HAP-1 (cell line): Measurements from ENCODE around the gene IRAK1BP1.
"Not testable (repeated sequence)": the region's sequence is repeated elsewhere in the genome, so short reads cannot be mapped to it uniquely, and the experiment has no call there.

Experiments used
- DNase-seq, 2 experiments: peaks; one replicate each; pipeline ENCODE4 v3.0.0-alpha.2; 2016 to 2020; ENCODE audit warnings: low spot score in 2 of 2
- H3K27me3 ChIP-seq: fragments of 250-450 bp; sonication (Bioruptor Pico); 2 replicates; pipeline ENCODE4 v1.5.1; 2020; ENCODE audit warnings: low read depth, mild to moderate bottlenecking, moderate library complexity
- H3K36me3 ChIP-seq: fragments of 250-450 bp; sonication (Bioruptor Pico); replicated peaks from 2 replicates; pipeline ENCODE4 v1.5.1; 2020; ENCODE audit warnings: mild to moderate bottlenecking
- H3K4me1 ChIP-seq: fragments of 250-450 bp; sonication (Bioruptor Pico); 2 replicates; pipeline ENCODE4 v1.5.1; 2020; ENCODE audit warnings: mild to moderate bottlenecking
- H3K4me3 ChIP-seq: fragments of 250-450 bp; sonication (Bioruptor Pico); 2 replicates; pipeline ENCODE4 v1.5.1; 2020; ENCODE audit warnings: mild to moderate bottlenecking, moderate library complexity
- H3K9me3 ChIP-seq: fragments of 250-450 bp; sonication (Bioruptor Pico); 2 replicates; pipeline ENCODE4 v1.5.1; 2020; ENCODE audit warnings: mild to moderate bottlenecking, moderate library complexity
- in situ Hi-C: fragments of 300-500 bp; cut with MboI; formaldehyde crosslinking; loops from 3 replicates; pipeline ENCODE4 v1.14.3; 2020; ENCODE audit warnings: low sequenced_read_pairs, inconsistent platforms, mixed read lengths

IRAK1BP1 gene

DNA sequence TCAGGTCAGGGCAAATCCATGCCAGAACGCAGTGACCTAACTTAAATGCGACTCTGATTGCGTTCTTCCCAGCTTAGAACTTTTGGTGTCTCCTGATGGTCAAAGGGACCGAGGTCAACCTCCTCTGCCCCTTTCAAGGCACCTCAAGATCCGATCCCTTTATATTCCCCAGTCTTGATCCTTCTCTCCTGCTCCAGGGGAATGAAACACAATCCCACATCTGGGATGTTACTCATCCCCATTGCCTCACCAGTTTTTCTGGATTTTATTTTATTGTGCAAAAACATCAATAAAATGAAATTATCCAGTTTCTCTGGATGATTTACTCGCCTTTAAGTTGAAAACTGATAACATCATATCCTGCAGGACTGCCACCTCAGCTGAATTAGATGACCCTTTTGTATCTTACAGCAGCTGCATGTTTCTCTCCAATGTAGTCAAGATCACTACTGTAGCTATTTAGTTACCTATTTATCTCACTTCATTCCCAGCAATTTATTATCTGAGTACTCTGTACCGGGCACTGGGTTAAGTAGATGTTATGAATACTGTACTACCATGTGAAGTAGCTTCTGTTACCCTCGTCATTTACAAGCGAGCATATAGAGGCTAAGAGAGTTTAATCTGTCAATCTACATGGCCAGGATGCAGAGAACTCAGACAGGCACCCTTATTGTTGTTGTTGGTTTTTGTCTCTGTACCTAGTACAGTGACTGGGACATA lies 44.0 kb downstream of the IRAK1BP1 start:
- H3K36me3 ChIP-seq: peaks cover 4% of the 10 kb centered on the region; the same call in 1 of the 2 replicates
- no peaks in the 10 kb centered on the region for H3K4me1 ChIP-seq
- in situ Hi-C loops: no loop called here
- no peak for DNase-seq
- no peaks in the 10 kb centered on the region for H3K9me3 ChIP-seq
- H3K4me3 ChIP-seq: no peak overlapping the region
- no peaks in the 10 kb centered on the region for H3K27me3 ChIP-seq

DNA sequence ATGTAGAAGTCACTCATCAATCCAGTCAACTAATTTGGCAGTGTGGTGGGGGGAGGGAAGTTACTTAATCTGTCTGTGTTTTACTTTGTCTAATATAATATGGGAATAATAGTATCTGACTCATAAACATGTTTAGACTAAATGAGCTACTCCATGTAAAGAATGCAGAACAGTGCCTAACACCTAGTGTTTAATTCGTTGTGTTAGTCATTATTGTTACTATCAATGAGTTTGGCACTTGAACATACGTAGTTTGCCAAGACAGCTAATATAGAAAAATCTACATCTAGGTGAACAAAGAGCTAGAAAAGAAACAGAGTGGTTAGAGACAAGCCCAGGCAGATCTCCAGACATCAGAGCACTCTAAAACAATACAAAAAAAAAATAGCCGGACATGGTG lies 49.1 kb downstream of the IRAK1BP1 start:
- H3K9me3 ChIP-seq: peaks cover 6% of the 10 kb centered on the region; the same call in 1 of the 2 replicates
- H3K4me3 ChIP-seq: no peak overlapping the region
- H3K27me3 ChIP-seq: no peaks in the 10 kb centered on the region
- H3K36me3 ChIP-seq: no peaks in the 10 kb centered on the region
- no peaks in the 10 kb centered on the region for H3K4me1 ChIP-seq
- no peak for DNase-seq
- in situ Hi-C loops: no loop called here

DNA sequence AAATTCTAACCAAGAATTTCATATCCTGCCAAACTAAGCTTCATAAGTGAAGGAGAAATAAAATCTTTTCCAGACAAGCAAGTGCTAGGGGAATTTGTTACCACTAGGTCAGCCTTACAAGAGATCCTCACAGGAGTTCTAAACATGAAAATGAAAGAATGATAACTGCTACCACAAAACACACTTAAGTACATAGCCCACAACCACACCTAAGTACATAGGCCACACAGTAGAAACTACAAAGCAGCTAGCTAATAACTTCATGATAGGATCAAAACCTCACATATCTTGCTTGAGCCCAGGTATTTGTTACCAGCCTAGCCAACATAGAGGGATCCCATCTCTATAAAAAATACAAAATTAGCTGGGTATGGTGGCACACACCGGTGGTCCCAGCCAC lies 50.4 kb downstream of the IRAK1BP1 start:
- H3K36me3 ChIP-seq: no peaks in the 10 kb centered on the region
- no peak for DNase-seq
- H3K9me3 ChIP-seq: peaks cover 6% of the 10 kb centered on the region; the same call in 1 of the 2 replicates
- no peaks in the 10 kb centered on the region for H3K4me1 ChIP-seq
- H3K27me3 ChIP-seq: no peaks in the 10 kb centered on the region
- in situ Hi-C loops: no loop called here
- H3K4me3 ChIP-seq: no peak overlapping the region

DNA sequence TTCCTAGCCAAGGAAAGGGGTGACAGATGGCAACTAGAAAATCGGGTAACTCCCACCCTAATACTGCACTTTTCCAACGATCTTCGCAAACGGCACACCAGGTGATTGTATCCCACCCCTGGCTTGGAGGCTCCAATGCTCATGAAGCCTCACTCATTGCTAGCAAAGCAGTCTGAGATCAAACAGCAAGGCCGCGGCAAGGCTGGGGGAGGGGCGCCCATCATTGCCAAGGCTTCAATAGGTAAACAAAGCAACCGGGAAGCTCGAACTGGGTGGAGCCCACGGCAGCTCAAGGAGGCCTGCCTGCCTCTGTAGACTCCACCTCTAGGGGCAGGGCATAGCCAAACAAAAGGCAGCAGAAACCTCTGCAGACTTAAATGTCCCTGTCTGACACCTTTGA lies 53.8 kb downstream of the IRAK1BP1 start:
- peaks cover 10% of the 10 kb centered on the region for H3K9me3 ChIP-seq
- in situ Hi-C loops, H3K36me3 ChIP-seq, H3K4me1 ChIP-seq, DNase-seq, H3K27me3 ChIP-seq, H3K4me3 ChIP-seq: not testable (repeated sequence)

DNA sequence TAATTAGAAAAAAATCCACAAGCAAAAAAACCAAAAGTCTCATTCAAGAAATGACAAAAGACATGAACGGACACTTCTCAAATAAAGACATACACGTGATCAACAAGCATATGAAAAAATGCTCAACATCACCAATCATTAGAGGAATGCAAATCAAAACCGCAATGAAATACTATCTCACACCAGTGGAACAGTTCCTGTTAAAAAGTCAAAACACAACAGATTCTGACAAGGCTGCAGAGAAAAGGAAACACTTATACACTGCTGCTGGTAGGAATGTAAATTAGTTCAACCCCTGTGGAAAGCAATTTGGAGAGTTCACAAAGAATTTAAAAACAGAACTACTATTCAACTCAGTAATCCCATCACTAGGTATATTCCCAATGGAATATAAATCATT lies 58.0 kb downstream of the IRAK1BP1 start:
- Histone ChIP-seq H3K4me1 (no peaks in the 10 kb centered on the region), H3K4me3 (no peak overlapping the region), H3K27me3 (no peaks in the 10 kb centered on the region), H3K9me3 (peaks cover 7% of the 10 kb centered on the region), H3K36me3 (no peaks in the 10 kb centered on the region)
- DNase-seq: no peak
- in situ Hi-C loops: no loop called here

DNA sequence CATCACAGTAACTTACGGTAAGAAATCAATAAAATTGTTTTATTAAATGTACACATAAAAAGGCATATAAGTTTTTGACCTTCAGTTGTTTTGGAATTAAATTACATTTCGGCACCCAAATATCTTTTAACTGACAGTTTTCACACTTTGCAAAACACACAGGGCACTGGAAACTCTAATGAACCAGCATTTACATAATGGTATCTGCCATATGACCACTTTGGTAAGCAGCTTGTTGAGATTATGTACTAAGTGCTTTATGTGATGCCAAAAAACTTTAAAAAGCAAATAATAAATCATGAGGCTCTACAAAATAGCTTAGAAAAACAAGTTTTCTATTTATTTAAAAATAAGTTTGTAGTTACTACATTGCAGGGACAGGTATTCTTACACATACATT lies 68.2 kb downstream of the IRAK1BP1 start:
- no peaks in the 10 kb centered on the region for H3K27me3 ChIP-seq
- in situ Hi-C loops: no loop called here
- no peak overlapping the region for H3K4me3 ChIP-seq
- no peaks in the 10 kb centered on the region for H3K9me3 ChIP-seq
- H3K4me1 ChIP-seq: no peaks in the 10 kb centered on the region
- DNase-seq: no peak
- H3K36me3 ChIP-seq: peaks cover 17% of the 10 kb centered on the region

DNA sequence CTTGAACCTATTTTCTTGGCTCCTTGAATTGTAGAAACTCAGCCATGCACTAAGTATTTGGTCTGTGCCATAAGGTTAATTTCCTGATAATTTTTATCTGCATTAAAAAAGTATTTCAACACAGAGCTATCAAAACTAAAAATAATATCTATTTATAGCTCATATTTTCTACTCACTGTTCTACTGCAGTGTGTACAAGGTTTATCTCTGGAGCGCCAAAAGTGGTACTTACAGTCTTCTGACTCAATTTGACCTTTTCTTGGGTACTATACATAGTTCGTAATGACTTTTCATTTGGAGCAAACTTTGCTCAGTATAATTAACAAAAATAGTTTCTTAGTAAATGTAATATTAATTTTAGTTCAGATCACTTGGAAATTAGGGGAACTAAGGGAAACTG lies 69.2 kb downstream of the IRAK1BP1 start:
- in situ Hi-C loops: no loop called here
- H3K36me3 ChIP-seq: peaks cover 27% of the 10 kb centered on the region
- no peaks in the 10 kb centered on the region for H3K9me3 ChIP-seq
- DNase-seq: no peak
- H3K4me1 ChIP-seq: no peaks in the 10 kb centered on the region
- no peaks in the 10 kb centered on the region for H3K27me3 ChIP-seq
- H3K4me3 ChIP-seq: no peak overlapping the region

DNA sequence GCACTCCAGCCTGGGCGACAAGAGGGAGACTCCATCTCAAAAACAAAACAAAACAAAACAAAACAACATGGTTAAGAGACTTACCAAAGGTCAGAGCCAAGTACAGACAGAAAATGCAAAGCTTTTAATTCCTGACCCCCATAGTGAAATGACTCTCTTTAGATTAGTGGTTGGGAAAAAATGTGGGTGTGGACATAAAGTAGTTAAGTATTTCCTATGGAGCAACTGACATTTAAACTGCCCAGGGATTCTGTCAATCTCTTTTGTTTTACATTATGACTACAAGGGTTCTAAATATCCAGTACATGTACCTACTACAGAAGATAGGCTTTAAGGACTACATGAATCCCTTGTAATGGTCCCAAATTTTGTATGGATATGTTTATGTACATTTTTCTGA lies 75.1 kb downstream of the IRAK1BP1 start:
- Histone ChIP-seq H3K27me3 (no peaks in the 10 kb centered on the region), H3K4me1 (no peaks in the 10 kb centered on the region), H3K4me3 (no peak overlapping the region), H3K9me3 (no peaks in the 10 kb centered on the region), H3K36me3 (peaks cover 65% of the 10 kb centered on the region)
- no peak for DNase-seq
- in situ Hi-C loops: no loop called here

DNA sequence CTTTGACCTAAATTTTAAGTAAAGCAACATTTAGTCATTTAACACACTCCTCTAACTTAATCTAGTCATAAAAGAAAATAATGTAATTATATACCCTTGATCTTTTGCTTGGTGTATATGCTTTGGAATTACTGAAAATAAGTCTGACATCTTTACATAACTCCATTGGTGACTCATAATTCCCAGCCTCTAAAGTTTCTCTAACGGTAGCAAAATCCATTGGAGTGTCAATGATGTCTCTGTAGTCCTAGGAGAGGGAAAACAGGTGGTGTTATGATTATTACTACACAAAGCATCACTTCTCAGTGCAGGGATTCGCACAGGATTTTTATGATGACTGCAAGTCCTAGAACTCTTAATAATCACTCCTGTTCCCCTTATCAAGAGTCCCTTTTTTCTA lies 80.2 kb downstream of the IRAK1BP1 start:
- no peak for DNase-seq
- Histone ChIP-seq H3K36me3 (peaks cover 78% of the 10 kb centered on the region), H3K4me3 (no peak overlapping the region), H3K27me3 (no peaks in the 10 kb centered on the region), H3K9me3 (no peaks in the 10 kb centered on the region), H3K4me1 (no peaks in the 10 kb centered on the region)
- in situ Hi-C loops: no loop called here

DNA sequence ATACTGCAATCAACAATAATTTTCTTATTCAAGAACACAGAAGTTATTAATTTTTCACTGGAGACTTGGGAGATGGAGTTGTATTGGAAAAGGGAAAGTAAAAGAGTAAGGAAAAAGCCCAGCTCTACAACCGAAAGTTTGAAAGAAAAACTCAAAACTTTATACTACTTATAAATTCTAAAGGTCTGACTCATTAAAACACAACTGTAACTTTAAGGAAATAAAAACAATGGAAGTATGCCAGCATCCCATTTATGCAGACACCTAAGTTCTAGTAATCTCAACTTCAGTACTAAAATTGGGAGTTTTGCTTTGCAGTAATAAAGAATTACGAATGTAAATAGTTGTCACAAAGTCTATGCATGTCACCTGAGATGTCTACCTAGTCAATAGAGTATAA lies 80.6 kb downstream of the IRAK1BP1 start:
- H3K36me3 ChIP-seq: peaks cover 80% of the 10 kb centered on the region
- H3K4me1 ChIP-seq: no peaks in the 10 kb centered on the region
- no peaks in the 10 kb centered on the region for H3K9me3 ChIP-seq
- no peaks in the 10 kb centered on the region for H3K27me3 ChIP-seq
- in situ Hi-C loops: no loop called here
- H3K4me3 ChIP-seq: no peak overlapping the region
- no peak for DNase-seq

DNA sequence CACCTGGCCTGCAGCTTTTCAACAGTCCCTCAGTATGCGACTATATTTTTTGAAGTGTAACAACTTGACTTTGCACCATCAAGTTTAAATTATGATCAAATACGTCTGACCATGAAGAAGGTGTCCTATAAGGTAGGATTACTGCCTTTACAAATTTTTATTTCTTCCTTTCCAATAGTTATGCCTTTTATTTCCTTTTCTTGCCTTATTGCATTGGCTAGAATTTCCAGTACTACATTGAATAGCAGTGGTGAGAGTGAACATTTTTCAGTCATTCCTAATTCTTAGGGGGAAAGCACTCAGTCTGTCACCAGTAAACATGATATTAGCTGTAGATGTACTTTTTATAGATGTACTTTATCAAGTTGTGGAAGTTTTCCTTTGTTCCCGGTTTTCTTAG lies 81.4 kb downstream of the IRAK1BP1 start:
- no peaks in the 10 kb centered on the region for H3K9me3 ChIP-seq
- peaks cover 83% of the 10 kb centered on the region for H3K36me3 ChIP-seq
- no peaks in the 10 kb centered on the region for H3K4me1 ChIP-seq
- no peaks in the 10 kb centered on the region for H3K27me3 ChIP-seq
- in situ Hi-C loops: no loop called here
- DNase-seq: no peak
- no peak overlapping the region for H3K4me3 ChIP-seq

DNA sequence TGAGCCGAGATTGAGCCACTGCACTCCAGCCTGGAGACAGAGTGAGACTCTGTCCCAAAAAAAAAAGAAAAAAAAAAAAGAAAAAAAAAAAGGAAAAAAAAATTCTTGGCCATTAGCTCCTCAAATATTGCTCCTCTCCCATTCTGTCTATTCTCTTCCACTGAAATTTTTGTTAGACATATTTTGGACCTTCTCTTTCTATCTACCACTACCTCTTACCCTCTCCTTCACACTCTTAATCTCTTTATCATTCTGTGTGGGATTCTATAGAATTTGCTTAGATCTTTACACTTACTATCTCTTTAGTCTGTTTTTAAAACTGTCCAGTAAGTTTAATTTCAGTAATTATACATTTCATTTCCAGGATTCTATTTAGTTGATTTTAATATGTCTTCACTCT lies 85.0 kb downstream of the IRAK1BP1 start:
- H3K27me3 ChIP-seq: no peaks in the 10 kb centered on the region
- peaks cover 3% of the 10 kb centered on the region for H3K4me1 ChIP-seq
- H3K36me3 ChIP-seq: peaks cover 64% of the 10 kb centered on the region
- no peaks in the 10 kb centered on the region for H3K9me3 ChIP-seq
- H3K4me3 ChIP-seq: no peak overlapping the region
- no peak for DNase-seq
- in situ Hi-C loops: no loop called here
